ENCODE measurements around the gene MRC2. TPM values are rescaled to one million over a fixed set of nuclear protein-coding genes. Genes with fewer than 3 reads are reported as not detected.

MRC2 gene
- total and polyA plus RNA-seq, 9 of the 15 experiments (the other 6 are each of a cell fraction or from before 2014, with no cell fraction given): 0.28 to 11.5 (median 6.6) TPM

- no peak for TF ChIP-seq HMG20A (CRISPR knock-in tag; conservative IDR thresholded peaks at IDR 0.05)
- no peak for TF ChIP-seq ZBTB40 (IDR thresholded peaks at IDR 0.05)
- TF ChIP-seq ZBTB40 (CRISPR knock-in tag; IDR thresholded peaks at IDR 0.05): no peak
- no peak for TF ChIP-seq MAFF (IDR thresholded peaks at IDR 0.05; ENCODE audit: low read length)
- peak; percentile 39; the same call in 1 of the 2 replicates for TF ChIP-seq TEAD4 (IDR thresholded peaks at IDR 0.05; ENCODE audit: low read length)
- no peak for TF ChIP-seq TEAD4 (CRISPR knock-in tag; IDR thresholded peaks at IDR 0.05; ENCODE audit: borderline replicate concordance)
- TF ChIP-seq, protein P1, sequence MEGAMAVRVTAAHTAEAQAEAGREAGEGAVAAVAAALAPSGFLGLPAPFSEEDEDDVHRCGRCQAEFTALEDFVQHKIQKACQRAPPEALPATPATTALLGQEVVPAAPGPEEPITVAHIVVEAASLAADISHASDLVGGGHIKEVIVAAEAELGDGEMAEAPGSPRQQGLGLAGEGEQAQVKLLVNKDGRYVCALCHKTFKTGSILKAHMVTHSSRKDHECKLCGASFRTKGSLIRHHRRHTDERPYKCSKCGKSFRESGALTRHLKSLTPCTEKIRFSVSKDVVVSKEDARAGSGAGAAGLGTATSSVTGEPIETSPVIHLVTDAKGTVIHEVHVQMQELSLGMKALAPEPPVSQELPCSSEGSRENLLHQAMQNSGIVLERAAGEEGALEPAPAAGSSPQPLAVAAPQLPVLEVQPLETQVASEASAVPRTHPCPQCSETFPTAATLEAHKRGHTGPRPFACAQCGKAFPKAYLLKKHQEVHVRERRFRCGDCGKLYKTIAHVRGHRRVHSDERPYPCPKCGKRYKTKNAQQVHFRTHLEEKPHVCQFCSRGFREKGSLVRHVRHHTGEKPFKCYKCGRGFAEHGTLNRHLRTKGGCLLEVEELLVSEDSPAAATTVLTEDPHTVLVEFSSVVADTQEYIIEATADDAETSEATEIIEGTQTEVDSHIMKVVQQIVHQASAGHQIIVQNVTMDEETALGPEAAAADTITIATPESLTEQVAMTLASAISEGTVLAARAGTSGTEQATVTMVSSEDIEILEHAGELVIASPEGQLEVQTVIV (CRISPR knock-in tag; IDR thresholded peaks at IDR 0.05; ENCODE audit: borderline replicate concordance): no peak
- no peak for TF ChIP-seq KDM4B (IDR thresholded peaks at IDR 0.05; ENCODE audit: borderline replicate concordance in 2 of 2, low read depth in 1 of 2)
- TF ChIP-seq EP400 (IDR thresholded peaks at IDR 0.05): no peak
- TF ChIP-seq ZNF224 (CRISPR knock-in tag; IDR thresholded peaks at IDR 0.05): no peak
- no peak for TF ChIP-seq ZSCAN29 (IDR thresholded peaks at IDR 0.05)
- TF ChIP-seq MCM7 (IDR thresholded peaks at IDR 0.05): no peak
- TF ChIP-seq, protein P2, sequence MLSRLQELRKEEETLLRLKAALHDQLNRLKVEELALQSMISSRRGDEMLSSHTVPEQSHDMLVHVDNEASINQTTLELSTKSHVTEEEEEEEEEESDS (CRISPR knock-in tag; IDR thresholded peaks at IDR 0.05): no peak
- TF ChIP-seq, protein P3, sequence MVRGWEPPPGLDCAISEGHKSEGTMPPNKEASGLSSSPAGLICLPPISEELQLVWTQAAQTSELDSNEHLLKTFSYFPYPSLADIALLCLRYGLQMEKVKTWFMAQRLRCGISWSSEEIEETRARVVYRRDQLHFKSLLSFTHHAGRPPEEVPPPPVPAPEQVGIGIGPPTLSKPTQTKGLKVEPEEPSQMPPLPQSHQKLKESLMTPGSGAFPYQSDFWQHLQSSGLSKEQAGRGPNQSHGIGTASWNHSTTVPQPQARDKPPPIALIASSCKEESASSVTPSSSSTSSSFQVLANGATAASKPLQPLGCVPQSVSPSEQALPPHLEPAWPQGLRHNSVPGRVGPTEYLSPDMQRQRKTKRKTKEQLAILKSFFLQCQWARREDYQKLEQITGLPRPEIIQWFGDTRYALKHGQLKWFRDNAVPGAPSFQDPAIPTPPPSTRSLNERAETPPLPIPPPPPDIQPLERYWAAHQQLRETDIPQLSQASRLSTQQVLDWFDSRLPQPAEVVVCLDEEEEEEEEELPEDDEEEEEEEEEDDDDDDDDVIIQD (CRISPR knock-in tag; IDR thresholded peaks at IDR 0.05): no peak
- TF ChIP-seq HOXB6 (CRISPR knock-in tag; IDR thresholded peaks at IDR 0.05; ENCODE audit: borderline replicate concordance): no peak
- TF ChIP-seq CBFA2T3 (IDR thresholded peaks at IDR 0.05): peak; percentile 51; the same call in 1 of the 2 replicates
Observed at GRCh38 chr17:62693616-62694409, 66.3 kb downstream of the MRC2 start (continued).

Measured in K562 (cell line).